Anterior cingulate cortex (tissue), 58 donors: ENCODE measurements around the gene RNASE13.
"Not testable (repeated sequence)": the region's sequence is repeated elsewhere in the genome, so short reads cannot be mapped to it uniquely, and the experiment has no call there.

Experiments
- DNase-seq, 58 donors: peaks; one replicate each; lab custom pipeline; 2025; lab: John Stamatoyannopoulos, UW

Gene RNASE13

DNA sequence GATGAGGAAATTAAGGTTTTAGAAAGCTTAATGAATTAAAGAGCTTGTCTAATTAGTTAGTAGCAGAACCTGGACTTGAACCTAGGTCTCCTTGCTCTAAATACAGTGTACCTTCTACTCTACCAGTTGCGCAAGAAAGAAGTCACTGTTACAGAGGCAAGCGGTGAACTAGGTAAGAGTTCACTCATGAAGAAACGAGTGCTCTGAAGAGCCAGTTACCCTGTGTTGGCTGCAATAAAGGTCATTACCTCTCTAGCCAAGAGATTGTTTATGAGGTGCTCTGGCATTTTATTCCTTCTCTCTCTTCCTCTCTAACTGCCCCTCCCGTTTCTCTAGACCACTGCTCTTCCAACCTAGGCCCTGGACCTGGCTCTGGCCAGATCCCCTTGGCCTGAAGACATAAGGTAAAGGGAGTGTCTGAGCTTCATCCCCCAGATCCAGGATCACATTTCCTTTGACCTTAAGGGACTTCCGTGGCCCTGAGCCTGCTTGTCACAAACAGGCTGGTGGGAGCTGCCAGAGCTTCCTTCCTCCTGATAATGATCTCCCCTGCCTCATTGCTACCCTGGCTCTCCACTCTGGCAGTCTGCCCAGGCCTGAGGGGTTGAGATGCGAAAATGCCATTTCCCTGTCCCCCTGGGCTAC, 9.5 kb upstream of the RNASE13 start:
- no peak for DNase-seq

DNA sequence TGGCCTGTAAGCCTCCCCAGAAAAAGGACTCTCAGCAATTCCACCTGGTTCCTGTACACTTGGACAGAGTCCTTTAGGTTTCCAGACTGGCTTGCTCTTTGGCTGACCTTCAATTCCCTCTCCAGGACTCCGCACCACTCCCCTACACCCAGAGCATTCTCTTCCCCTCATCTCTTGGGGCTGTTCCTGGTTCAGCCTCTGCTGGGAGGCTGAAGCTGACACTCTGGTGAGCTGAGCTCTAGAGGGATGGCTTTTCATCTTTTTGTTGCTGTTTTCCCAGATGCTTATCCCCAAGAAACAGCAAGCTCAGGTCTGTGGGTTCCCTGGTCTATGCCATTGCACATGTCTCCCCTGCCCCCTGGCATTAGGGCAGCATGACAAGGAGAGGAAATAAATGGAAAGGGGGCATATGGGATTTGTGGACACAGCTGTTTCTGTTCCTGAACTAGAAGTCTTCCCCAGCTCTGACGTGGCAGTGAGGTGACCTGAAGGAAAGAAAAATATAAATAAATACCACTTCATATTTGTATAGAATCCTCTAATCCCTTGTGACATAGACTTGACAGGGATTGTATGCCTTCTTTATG, 8.9 kb upstream of the RNASE13 start:
- no peak for DNase-seq

DNA sequence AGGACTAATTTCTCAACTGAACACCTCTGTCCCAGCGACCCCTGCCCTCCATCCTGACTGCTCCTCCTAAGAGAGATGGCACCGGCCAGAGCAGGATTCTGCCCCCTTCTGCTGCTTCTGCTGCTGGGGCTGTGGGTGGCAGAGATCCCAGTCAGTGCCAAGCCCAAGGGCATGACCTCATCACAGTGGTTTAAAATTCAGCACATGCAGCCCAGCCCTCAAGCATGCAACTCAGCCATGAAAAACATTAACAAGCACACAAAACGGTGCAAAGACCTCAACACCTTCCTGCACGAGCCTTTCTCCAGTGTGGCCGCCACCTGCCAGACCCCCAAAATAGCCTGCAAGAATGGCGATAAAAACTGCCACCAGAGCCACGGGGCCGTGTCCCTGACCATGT, 8.3 kb upstream of the RNASE13 start:
- peak in 41 of 58 donors; percentile 4 to 76 (median 40) for DNase-seq

GRCh38 chr14:21041676-21042433, 7.2 kb upstream of the RNASE13 start, which contains the start of gene RNASE7:
Gene RNASE7 (plus strand): TSS chr14:21042362. CDS start chr14:21042993, 631 bp downstream.
- peak in 7 of 58 donors; percentile 4 to 68 (median 14) for DNase-seq

DNA sequence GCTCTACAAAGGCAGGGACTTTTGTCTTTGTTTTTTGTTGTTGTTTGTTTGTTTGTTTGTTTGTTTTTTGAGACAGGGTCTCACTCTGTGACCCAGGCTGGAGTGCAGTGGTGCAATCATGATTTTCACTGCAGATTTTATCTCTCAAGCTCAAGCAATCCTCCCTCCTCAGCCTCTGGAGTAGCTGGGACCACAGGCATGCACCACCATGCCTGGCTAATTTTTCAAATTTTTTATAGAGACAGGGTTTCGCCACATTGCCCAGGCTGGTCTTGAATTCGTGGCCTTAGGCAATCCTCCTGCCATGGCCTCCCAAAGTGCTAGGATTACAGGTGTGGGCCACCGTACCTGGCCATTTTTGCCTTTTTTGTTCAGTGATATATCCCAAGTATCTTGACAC, 6.3 kb upstream of the RNASE13 start:
- not testable (repeated sequence) for DNase-seq

- no peak for DNase-seq
Measured at GRCh38 chr14:21040370-21040925, 5.8 kb upstream of the RNASE13 start.

DNA sequence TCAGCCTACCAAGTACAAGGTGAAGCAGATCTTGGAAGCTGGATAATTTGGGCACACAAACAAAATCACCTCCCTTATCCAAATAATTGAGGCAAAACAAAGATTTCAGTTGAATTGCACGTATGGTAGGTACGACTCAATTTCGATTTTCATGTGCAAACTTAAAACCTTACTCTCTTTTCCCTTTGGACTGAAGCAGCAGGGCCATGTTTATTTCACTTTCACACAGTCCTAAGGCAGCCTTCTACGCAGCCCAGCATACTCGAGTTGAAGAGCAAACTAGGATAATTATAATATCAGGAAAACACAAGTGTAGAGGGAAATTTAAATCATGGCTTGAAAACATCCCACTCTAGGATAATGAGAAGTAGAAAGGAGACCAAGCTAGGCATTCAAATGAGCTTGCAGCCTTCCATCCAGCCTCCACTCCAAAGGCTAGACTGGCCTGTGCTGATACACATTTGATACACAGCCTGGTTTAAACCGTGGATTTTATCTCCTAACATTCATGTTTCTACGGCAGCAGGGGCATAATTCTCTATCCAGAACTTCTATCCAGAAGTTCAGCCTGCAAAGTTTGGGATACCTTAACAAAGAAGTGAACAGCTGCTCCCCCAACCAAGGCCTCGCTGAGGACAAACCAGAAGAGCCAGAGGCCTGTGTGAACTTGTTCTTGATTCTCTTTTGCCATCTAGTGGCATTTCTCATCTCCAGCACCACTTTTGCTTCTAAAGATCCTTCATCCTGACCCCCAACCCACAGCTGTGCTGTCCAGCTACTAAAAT, 5.2 kb upstream of the RNASE13 start:
- DNase-seq, result peak in 40 of 58 donors; percentile 10 to 87 (median 44)

GRCh38 chr14:21038441-21039422, 4.1 kb upstream of the RNASE13 start:
- DNase-seq, result peak; percentile 15 to 90 (median 74)

GRCh38 chr14:21037156-21037555, 2.5 kb upstream of the RNASE13 start:
- DNase-seq, result no peak

DNA sequence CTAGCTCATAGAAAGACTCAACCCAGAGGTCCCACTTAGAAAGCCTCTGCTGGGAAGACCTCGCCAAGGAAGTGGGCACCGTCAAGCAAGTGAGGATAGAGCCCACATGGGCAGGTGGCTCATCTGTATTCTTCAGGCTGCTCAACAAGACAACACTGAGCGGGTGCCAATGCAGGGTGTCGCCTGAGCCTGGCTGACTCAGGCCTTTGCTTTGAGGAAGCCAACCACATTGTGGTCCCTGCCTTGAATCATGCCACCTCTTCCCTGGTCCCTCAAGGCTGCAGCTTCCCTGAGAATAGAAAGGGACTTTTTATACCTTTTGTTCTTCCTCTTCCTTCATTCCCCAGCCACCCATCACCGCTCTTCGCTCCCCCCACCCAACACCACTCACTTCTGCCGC, 2.1 kb upstream of the RNASE13 start:
- DNase-seq, result peak in 5 of 58 donors; percentile 8 to 34 (median 12)

DNA sequence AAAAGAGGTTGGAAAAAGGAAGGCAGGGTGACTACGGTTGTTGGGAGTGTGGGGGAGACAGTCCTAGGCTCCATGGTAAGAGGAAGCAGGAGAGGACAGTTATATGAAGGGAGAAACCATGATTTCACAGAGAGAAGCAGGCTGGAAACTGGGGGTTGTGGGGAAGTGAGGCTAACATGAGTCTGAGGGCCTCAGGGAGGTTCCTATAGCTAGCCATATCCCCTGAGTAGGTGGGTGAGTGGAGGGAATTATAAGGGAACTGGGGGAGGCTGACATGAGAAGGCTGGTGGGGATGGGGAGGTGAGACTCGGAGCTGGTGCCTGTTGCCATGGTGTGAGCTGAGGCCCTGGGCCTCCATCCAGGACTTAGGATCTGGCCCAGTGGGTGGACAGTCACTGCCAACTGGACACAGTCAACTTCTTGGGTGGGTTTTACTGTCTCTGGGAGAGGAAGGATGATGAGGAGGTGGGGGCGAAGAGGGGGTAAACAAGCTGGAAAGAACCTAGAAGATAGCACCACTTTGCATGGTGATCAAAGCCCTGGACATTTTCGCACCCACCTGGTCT, 1.4 kb downstream of the RNASE13 start:
- peak in 10 of 58 donors; percentile 7 to 49 (median 25) for DNase-seq

DNA sequence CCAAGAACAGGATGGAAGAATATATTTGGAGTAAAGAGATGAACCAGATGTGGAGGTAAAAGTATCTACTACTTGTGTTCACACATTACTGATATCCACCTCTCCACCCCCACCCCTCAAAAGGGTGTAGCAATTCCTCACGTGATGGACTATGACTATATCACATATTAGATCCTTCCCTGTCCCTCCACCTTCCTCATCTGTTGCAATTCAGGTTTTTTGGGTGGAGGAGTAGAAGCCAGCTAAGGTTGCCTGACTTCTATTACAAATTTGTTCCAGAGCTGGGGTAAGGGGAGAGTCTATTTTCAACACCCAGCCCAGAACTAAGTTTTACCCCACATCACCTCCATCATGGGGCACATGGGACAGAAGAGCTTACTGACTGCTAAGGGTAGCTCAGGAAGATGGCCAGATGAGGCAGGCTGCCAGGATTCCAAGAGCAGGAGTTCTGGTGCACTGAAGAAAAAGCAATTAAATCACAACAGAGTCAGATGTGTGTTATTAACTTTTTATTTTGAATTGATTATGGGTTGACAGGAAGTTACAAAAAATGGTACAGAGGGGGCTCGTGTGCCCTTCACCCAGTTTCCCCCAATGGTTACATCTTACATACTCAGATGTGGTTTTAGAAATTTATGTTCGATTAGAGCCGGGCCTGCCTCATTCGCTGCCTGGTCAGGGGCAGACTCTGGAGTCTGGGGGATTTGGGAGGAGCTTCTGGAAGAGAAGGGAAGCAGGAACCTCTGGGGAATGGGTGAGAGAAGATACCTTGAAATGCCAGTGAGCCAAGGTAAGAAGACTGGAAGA, 2.1 kb downstream of the RNASE13 start:
- DNase-seq, result peak in 2 of 58 donors; percentile 4 to 17

GRCh38 chr14:21030531-21030930, 4.1 kb downstream of the RNASE13 start:
- DNase-seq, result no peak

DNA sequence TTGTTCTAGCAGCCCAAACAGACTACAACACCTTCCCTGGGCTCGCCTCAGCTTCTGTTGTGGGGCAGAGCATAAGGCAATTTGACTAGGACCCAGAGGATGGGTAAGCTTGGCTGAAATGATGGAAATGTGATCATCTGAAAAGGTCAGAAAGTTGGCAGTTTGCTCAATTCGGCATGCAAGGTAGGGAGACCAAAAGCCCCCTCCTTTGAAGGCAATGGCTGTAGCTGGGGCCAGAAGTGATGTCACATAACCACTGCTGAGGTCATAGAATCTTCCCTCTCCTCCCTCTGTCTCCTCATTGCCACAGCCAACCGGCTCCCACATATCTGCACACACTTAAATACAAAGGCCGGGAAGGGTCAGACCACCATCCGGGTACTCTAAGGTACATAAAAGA, 4.7 kb downstream of the RNASE13 start, which contains the start of gene TPPP2:
TSS of gene TPPP2 (plus strand) at position 301 of the 400 bp plus-strand sequence. CDS start 365 bp downstream, outside the sequence.
- no peak for DNase-seq

DNA sequence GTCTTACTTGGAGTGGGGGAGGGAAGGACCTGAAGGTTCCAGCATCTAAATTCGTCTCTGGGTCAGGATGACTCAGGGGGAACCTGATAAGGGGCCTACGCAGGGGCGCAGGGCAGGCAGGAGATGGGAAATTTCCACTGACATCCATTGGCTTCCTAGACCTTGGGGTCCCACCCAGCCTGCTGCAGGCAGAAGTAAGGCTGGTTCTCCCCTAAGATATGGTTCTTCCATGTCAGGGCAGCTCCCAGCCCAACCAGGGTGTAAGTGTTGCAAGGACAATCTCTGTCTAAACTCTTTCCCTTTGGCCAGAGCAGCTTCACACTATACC, 7.7 kb downstream of the RNASE13 start:
- no peak for DNase-seq

DNA sequence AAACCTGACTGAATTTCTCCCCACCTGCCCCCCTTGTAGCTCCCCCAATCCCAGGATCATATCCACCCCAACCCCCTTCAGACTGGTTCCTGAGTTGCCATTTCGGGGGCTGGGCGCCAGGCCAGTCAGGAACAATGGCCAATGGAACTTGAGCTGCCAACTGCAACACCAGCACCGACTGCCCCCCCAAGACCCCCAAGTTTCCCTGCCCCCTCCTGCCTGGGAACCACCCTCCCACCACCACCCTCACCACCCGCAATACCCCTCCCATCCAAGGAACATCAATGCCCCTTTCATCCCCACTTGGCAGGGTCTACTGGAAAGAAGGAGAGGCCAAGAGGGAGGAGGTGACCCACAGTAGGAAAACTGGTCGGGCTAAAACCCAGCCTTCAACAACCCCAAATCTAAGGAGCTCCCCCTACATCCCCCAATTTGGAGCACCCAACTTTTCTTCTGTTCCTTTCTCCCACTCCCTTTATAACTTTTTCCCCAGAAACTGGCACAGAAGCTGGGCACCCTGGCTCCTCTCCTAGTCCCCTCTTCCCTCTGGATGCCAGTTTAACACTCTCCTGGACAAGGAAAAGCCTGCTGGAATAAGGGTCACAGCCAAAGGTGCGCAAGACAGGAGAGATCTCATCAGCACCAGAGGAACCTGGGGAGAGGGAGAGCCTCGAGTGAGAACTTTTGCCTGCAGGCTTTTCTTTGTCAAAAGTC, 8.2 kb downstream of the RNASE13 start:
- peak in 55 of 58 donors; percentile 43 to 92 (median 81) for DNase-seq
